ENCODE data around the gene CREB5.

- no peak for TF ChIP-seq POLR2A (IDR thresholded peaks at IDR 0.05)
- no peak for TF ChIP-seq CTCF (IDR thresholded peaks at IDR 0.05)
Measured at GRCh38 chr7:28686418-28686800, 274.1 kb downstream of the CREB5 start.
